Small intestine (tissue), 7 donors: ENCODE measurements around the gene QRSL1. TPM values are rescaled to one million over a fixed set of nuclear protein-coding genes. Genes with fewer than 3 reads are reported as not detected.

Experiments
- DNase-seq, 2 donors: peaks; one replicate each; pipeline versions ENCODE4 v3.0.0 to v3.0.0-alpha.2; 2013
- FAIRE-seq: peaks from 2 replicates; lab custom pipeline; 2012; peaks lifted over from hg19 to GRCh38; lab: Jason Lieb, UNC
- H3K27ac ChIP-seq, 3 donors: one replicate each; pipeline ENCODE4 v1.5.1; 2013; ENCODE audit warnings: low read length in 2 of 3, mild to moderate bottlenecking in 2 of 3, control low read depth in 1 of 3, inconsistent platforms in 1 of 3, low read depth in 1 of 3, moderate library complexity in 1 of 3
- H3K27me3 ChIP-seq, 3 donors: one replicate each; pipeline ENCODE4 v1.6.1; 2013; ENCODE audit warnings: low read length in 3 of 3, inconsistent platforms in 1 of 3; ENCODE audit not compliant: control insufficient read depth in 3 of 3, insufficient read depth in 3 of 3
- H3K36me3 ChIP-seq, 3 donors: one replicate each; pipeline ENCODE4 v1.6.1; 2013; ENCODE audit warnings: low read length in 3 of 3, inconsistent platforms in 1 of 3, low read depth in 1 of 3, mild to moderate bottlenecking in 1 of 3, moderate library complexity in 1 of 3; ENCODE audit not compliant: control insufficient read depth in 3 of 3, insufficient read depth in 2 of 3
- H3K4me1 ChIP-seq, 3 donors: one replicate each; pipeline ENCODE4 v1.6.1; 2013; ENCODE audit warnings: low read length in 2 of 3, inconsistent platforms in 1 of 3, low read depth in 1 of 3, mild to moderate bottlenecking in 1 of 3, moderate library complexity in 1 of 3; ENCODE audit not compliant: control insufficient read depth in 3 of 3, insufficient read depth in 2 of 3
- H3K4me3 ChIP-seq, 3 donors: one replicate each; pipeline ENCODE4 v1.5.1; 2013; ENCODE audit warnings: low read length in 3 of 3, control low read depth in 1 of 3, inconsistent platforms in 1 of 3, low read depth in 1 of 3, mild to moderate bottlenecking in 1 of 3, moderate library complexity in 1 of 3
- H3K9me3 ChIP-seq, 2 donors: one replicate each; pipeline ENCODE4 v1.6.1; 2013; ENCODE audit warnings: low read depth in 1 of 2, low read length in 1 of 2; ENCODE audit not compliant: control insufficient read depth in 2 of 2, insufficient read depth in 1 of 2
- WGBS, 3 donors: extraction: QIAGEN DNeasy Blood & Tissue Kit; methylation state at CpG; one replicate each; pipeline ENCODE4 v1.1.7; 2013; 5-methylcytosine and 5-hydroxymethylcytosine counted together
- polyA plus RNA-seq, 4 donors: library from polyadenylated mRNA; stranded (reverse) in 3 of 4; unstranded in 1 of 4; fragments of 200-250 nt in 3 of 4; fragments of 120-200 nt in 1 of 4; gene quantifications; one replicate each; pipeline versions ENCODE4 v1.2.1 to v1.2.3, GENCODE V29; 2013
- donor health status: healthy with polysubstance abuse.
- donor health status: control.
- donor health status: control.
- donor health status: Bipolar disorder and iron deficiency.
- donor health status: healthy.

Gene QRSL1
- polyA plus RNA-seq, 4 donors = 5.6 to 13.6 (median 8.5) TPM

GRCh38 chr6:106670236-106670635, 40.9 kb downstream of the QRSL1 start:
- peaks cover 0 to 5% (median 0%) of the 10 kb centered on the region in 3 donors for H3K36me3 ChIP-seq
- H3K4me1 ChIP-seq = no peaks in the 10 kb centered on the region
- DNase-seq (no peak), FAIRE-seq (no peak)
- H3K4me3 ChIP-seq = no peak overlapping the region
- no peaks in the 10 kb centered on the region for H3K9me3 ChIP-seq
- WGBS, 3 donors = 84 to 92% (median 91%) methylated on average over 6 of the region's 6 CpGs
- peaks cover 0 to 1% (median 0%) of the 10 kb centered on the region in 3 donors for H3K27me3 ChIP-seq
- H3K27ac ChIP-seq = no peak overlapping the region

- Histone ChIP-seq H3K27me3 (peaks cover 0 to 1% (median 0%) of the 10 kb centered on the region in 3 donors), H3K4me1 (no peaks in the 10 kb centered on the region), H3K9me3 (no peaks in the 10 kb centered on the region), H3K27ac (no peak overlapping the region), H3K36me3 (peaks cover 0 to 3% (median 0%) of the 10 kb centered on the region in 3 donors), H3K4me3 (no peak overlapping the region)
- WGBS, 3 donors = 82 to 96% (median 91%) methylated on average over 3 of the region's 3 CpGs
- no peak for FAIRE-seq
- DNase-seq = no peak
These were observed 42.3 kb downstream of the QRSL1 start for GRCh38 chr6:106671651-106672050.

- Histone ChIP-seq H3K4me3 (no peak overlapping the region), H3K4me1 (peaks cover 0 to 4% (median 0%) of the 10 kb centered on the region in 3 donors), H3K27me3 (peaks cover 0 to 1% (median 0%) of the 10 kb centered on the region in 3 donors), H3K36me3 (no peaks in the 10 kb centered on the region), H3K9me3 (no peaks in the 10 kb centered on the region), H3K27ac (no peak overlapping the region)
- FAIRE-seq = no peak
- DNase-seq = no peak
These were observed 45.3 kb downstream of the QRSL1 start for GRCh38 chr6:106674541-106675229.

- DNase-seq (peak in 1 of 2 donors; percentile 73), FAIRE-seq (no peak)
These were observed 47.9 kb downstream of the QRSL1 start for GRCh38 chr6:106677282-106677681.

GRCh38 chr6:106684011-106684410, 54.6 kb downstream of the QRSL1 start:
- H3K4me3 ChIP-seq = no peak overlapping the region
- no peaks in the 10 kb centered on the region for H3K4me1 ChIP-seq
- no peak for FAIRE-seq
- H3K36me3 ChIP-seq = no peaks in the 10 kb centered on the region
- H3K27ac ChIP-seq = no peak overlapping the region
- DNase-seq = no peak
- 88 to 96% (median 94%) methylated on average over 4 of the region's 4 CpGs for WGBS, 3 donors
- no peaks in the 10 kb centered on the region for H3K27me3 ChIP-seq
- H3K9me3 ChIP-seq = no peaks in the 10 kb centered on the region

More at GRCh38 chr6:106677282-106677681, 47.9 kb downstream of the QRSL1 start:
- Histone ChIP-seq H3K27me3 (peaks cover 0 to 1% (median 0%) of the 10 kb centered on the region in 3 donors), H3K9me3 (no peaks in the 10 kb centered on the region), H3K4me1 (peaks cover 0 to 4% (median 0%) of the 10 kb centered on the region in 3 donors), H3K36me3 (no peaks in the 10 kb centered on the region), H3K4me3 (no peak overlapping the region), H3K27ac (no peak overlapping the region)
- WGBS, 3 donors = 35 to 48% (median 43%) methylated on average over 3 of the region's 3 CpGs

- Histone ChIP-seq H3K4me3 (no peak overlapping the region), H3K4me1 (no peaks in the 10 kb centered on the region), H3K9me3 (no peaks in the 10 kb centered on the region), H3K27ac (no peak overlapping the region), H3K36me3 (no peaks in the 10 kb centered on the region), H3K27me3 (no peaks in the 10 kb centered on the region)
- FAIRE-seq = no peak
- DNase-seq = no peak
- 93 to 98% (median 96%) methylated on average over 2 of the region's 2 CpGs for WGBS, 3 donors
These were observed 56.5 kb downstream of the QRSL1 start for GRCh38 chr6:106685833-106686232.

GRCh38 chr6:106688177-106688951, 59.0 kb downstream of the QRSL1 start:
- DNase-seq (peak; percentile 70 to 76), FAIRE-seq (no peak)
- H3K27me3 ChIP-seq = no peaks in the 10 kb centered on the region
- H3K4me3 ChIP-seq = no peak overlapping the region
- H3K27ac ChIP-seq = peak overlapping the region in 1 of 3 donors; percentile 7
- whole genome bisulfite sequencing, 3 donors = 30 to 64% (median 43%) methylated on average over 6 of the region's 6 CpGs
- H3K4me1 ChIP-seq = peaks cover 0 to 6% (median 0%) of the 10 kb centered on the region in 3 donors
- H3K9me3 ChIP-seq = no peaks in the 10 kb centered on the region
- no peaks in the 10 kb centered on the region for H3K36me3 ChIP-seq

GRCh38 chr6:106692112-106692818, 62.9 kb downstream of the QRSL1 start:
- Histone ChIP-seq H3K27me3 (no peaks in the 10 kb centered on the region), H3K27ac (peak overlapping the region in 1 of 3 donors; percentile 54), H3K36me3 (no peaks in the 10 kb centered on the region), H3K4me1 (peaks cover 2 to 14% (median 9%) of the 10 kb centered on the region in 3 donors), H3K9me3 (no peaks in the 10 kb centered on the region), H3K4me3 (no peak overlapping the region)
- no peak for DNase-seq
- no peak for FAIRE-seq
- 35 to 48% (median 45%) methylated on average over 6 of the region's 6 CpGs for WGBS, 3 donors
